HG02759 (cell line): ENCODE measurements around the gene TBC1D16.

Experiments used
- ATAC-seq: cut with Tn5 transposase; IDR thresholded peaks from one replicate; pipeline ENCODE4 v1.9.1; 2021; ENCODE audit warnings: mild to moderate bottlenecking, moderate library complexity; ENCODE audit not compliant: unreplicated experiment

TBC1D16 gene

GRCh38 chr17:79930877-79931816 is 104.5 kb downstream of the TBC1D16 start:
- ATAC-seq = no peak

DNA sequence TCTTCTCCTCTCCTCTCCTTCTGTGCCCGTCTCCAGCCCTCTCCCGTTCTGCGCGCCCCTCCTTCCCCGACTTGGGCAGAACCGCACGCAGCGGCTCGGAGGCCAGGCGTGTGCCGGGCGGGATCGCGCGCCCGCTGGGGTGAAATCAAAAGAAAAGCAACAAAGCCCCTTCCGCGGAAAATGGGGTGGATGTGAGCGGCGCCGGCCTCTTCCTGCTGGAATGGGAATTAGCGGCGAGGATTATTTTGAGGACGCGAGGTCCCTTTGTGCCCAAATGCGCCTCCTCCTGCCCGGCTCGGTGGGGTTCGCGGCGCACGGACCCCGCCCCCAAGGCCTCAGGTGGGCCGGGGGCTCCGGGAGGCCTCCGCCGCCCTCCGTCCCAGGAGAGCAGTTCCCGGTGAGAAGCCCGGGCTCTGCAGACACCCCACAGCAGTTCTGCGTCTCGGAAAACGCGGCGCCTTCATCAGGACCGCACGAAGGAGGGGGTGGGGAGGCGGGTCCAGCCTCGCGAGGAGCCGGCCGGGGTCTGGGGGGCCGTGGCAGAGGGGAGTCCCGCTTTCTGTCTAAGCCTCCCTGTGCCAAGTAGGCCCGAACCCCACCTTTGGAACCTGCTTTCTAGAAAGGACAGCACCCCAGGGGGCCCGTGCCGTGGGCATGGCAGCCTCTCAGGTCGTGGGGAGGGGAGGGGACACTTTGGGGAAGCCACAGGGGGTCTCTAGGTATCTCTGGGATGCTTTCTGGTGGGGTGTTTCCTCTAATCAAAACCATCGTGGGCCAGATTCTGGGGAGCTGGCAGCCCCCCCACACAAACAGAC is 105.4 kb downstream of the TBC1D16 start:
- ATAC-seq = no peak

DNA sequence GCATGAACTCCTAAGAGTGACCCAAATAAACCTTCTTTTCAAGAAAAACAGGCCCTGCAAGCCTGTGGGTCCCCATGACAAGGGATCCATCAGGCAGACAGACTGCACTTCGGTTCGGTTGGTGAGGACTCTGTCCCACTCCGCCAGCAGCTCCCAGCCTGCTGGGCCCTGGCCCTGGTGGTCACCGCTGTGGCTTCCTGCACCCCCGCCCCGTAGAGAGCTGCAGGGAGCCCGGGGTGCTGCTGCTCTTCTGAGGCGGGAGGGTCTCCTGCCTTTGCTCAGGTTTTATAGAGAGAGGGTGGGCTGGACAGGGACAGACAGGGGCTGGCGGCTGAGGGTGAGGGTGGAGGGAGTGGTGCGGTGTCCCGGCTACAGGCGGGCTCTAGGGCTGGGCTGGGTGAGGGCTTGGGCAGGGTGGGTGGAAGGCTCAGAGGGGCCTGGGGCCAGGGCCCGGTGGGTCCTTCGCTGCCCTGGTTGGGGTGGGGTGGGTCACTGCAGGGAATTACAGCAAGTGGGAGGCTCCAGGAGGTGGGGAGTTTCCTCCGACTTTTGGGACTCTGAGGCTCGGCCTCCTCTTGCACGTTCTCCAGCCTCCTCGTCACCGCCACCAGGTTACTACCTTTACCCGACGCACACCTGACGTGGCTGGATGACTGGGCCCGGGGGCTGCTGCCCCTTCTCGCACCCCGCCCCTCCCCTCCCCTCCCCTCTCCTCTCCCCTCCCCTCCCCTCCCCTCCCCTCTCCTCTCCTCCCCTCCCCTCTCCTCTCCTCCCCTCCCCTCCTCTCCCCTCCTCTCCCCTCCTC is 106.2 kb downstream of the TBC1D16 start:
- no peak for ATAC-seq

- no peak for ATAC-seq
Observed at GRCh38 chr17:79928502-79929256, 107.0 kb downstream of the TBC1D16 start.

- no peak for ATAC-seq
Observed at GRCh38 chr17:79927688-79928501, 107.8 kb downstream of the TBC1D16 start.

- ATAC-seq = no peak
Observed at GRCh38 chr17:79927136-79927661, 108.5 kb downstream of the TBC1D16 start.

DNA sequence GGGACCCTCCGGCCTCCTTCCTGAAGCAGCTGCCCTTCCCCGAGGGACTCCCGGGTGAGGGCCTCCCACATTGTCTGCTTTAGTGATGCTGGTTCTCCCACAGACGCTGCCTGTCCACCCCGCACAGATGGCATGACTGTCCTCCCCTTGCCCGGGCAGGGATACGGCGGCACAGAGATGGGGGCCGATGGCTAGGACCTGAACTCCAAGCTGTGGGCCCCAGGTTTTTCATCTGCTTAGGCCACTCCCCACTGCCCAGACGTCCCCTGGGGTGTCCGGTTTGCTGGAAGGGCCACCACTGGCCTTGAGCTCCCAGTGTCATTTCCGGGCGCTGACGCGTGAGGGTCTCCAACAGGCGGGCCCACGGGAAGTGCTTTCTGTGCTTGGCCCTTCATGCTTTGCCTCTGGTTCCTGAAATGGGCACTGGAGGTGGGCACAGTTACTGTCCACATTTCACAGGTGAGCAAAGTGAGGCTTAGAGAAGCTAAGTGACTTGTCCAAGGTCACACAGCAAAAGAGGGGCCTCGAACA is 109.0 kb downstream of the TBC1D16 start:
- no peak for ATAC-seq

GRCh38 chr17:79926142-79926604 is 109.5 kb downstream of the TBC1D16 start:
- no peak for ATAC-seq

DNA sequence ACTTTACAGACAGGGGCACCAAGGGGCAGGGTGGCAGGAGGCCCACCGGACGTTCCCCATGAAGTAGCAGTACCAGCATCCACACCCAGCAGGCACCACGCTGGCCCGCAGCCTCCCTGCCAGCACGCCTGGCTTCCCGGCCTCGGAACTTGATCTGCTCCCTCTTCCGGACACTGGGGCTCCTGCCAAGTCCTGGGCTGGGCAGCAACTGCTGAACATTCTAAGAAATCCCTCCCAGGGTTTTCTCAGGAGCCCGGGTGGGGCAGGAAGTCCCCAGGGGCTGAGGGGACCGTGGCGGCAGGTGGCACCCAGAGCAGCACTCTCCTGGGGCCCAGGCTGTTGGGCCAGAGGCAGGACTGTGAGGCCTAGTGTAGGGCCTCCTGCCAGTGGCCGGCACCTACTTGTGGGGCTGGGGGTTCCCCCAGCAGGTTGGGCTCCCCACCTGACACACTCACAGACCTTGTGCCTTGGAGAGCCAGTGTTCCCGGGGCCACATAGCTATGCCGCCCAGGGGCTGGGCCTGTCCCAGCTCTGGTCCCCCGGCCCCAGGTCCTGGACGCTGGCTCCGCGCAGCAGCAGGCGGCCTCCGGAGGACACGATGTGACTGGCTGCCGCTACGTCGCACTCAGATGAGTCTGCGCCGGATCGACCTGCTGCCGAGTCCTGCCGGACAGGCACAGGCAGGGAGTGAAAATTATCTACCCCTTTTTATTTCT is 110.3 kb downstream of the TBC1D16 start:
- no peak for ATAC-seq

- ATAC-seq = no peak
Observed at GRCh38 chr17:79924639-79924976, 111.1 kb downstream of the TBC1D16 start.

- ATAC-seq = no peak
Observed at GRCh38 chr17:79923974-79924638, 111.6 kb downstream of the TBC1D16 start.

GRCh38 chr17:79922798-79923197 is 112.9 kb downstream of the TBC1D16 start:
- ATAC-seq = no peak

GRCh38 chr17:79922116-79922601 is 113.5 kb downstream of the TBC1D16 start:
- no peak for ATAC-seq

- ATAC-seq = no peak
Observed at GRCh38 chr17:79921411-79922115, 114.1 kb downstream of the TBC1D16 start.

DNA sequence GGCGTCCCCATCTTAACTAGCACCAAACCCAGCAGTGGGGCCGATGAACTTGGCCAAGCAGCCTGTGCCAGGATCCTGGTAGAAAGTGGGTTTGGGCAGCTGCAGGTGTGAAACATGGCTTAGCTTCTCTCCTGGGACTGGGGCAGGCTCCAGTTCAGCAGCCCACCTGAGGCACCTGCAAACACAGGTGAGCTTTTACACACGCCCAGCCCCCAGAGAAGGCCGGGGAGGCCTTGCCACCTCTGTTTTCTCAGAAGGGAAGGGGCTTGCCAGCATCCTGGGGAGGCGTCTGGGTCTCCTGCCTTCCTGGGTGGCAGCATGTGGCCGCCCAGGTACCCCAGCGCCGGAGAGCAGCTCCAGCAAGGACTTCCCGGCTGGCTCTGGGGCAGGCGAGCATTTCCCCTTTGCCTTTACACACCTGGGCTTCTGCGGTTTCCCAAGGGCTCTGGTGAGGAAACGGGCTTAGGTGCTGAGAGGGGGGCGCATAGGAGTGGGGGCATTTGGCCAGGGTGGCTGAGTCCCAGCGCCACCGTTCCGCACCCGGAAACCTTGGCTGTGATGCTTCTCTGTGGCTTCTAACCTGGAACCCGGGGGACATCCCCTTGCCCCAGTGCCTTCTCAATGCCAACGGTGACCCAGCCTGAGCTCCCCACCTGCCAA is 114.8 kb downstream of the TBC1D16 start:
- ATAC-seq = no peak
